ENCODE data around the gene RPS15.

DNA sequence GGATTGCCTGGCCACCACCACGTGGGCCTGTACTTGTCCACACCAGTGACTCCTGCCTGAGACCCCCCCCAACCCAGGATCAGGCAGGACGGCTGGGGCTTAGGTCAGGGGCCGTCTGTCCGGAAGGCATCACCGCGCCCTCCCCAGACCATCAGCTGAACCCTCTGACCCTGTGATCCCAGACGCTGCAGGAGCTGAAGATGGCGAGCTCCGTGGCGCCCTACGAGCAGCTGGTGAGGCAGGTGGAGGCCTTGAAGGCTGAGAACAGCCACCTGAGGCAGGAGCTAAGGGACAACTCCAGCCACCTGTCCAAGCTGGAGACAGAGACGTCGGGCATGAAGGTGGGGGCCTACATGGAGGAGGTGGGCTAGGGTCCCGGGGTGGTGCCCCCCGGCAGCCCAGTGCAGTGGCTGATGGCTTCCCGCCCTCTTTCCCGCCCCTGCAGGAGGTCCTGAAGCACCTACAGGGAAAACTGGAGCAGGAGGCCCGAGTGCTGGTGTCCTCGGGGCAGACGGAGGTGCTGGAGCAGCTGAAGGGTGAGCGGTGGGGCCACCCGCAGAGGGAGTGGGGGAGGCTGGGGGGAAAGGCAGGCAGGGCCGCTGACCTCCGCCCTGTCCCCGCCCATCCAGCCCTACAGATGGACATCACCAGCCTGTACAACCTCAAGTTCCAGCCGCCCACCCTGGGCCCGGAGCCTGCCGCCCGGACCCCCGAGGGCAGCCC is 14.8 kb downstream of the RPS15 start:
- TF ChIP-seq, protein P1, sequence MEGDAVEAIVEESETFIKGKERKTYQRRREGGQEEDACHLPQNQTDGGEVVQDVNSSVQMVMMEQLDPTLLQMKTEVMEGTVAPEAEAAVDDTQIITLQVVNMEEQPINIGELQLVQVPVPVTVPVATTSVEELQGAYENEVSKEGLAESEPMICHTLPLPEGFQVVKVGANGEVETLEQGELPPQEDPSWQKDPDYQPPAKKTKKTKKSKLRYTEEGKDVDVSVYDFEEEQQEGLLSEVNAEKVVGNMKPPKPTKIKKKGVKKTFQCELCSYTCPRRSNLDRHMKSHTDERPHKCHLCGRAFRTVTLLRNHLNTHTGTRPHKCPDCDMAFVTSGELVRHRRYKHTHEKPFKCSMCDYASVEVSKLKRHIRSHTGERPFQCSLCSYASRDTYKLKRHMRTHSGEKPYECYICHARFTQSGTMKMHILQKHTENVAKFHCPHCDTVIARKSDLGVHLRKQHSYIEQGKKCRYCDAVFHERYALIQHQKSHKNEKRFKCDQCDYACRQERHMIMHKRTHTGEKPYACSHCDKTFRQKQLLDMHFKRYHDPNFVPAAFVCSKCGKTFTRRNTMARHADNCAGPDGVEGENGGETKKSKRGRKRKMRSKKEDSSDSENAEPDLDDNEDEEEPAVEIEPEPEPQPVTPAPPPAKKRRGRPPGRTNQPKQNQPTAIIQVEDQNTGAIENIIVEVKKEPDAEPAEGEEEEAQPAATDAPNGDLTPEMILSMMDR (optimal IDR thresholded peaks at IDR 0.05 in 1 of 3, IDR thresholded peaks at IDR 0.05 in 1 of 3, conservative IDR thresholded peaks at IDR 0.05 in 1 of 3; ENCODE audit: extremely low read depth in 1 of 3, insufficient read depth in 2 of 3, low read length in 3 of 3): no peak
- TF ChIP-seq EZH2 (IDR thresholded peaks at IDR 0.05; ENCODE audit: low read length): no peak

All from keratinocyte (primary cell).